Measurements from ENCODE around the gene UNC45A. TPM values are rescaled to one million over a fixed set of nuclear protein-coding genes. Genes with fewer than 3 reads are reported as not detected.
A peak's percentile ranks its signal among the peaks of the same experiment; 100 is the strongest.

UNC45A gene
- polyA plus RNA-seq, 1 donor = 27.1 TPM

DNA sequence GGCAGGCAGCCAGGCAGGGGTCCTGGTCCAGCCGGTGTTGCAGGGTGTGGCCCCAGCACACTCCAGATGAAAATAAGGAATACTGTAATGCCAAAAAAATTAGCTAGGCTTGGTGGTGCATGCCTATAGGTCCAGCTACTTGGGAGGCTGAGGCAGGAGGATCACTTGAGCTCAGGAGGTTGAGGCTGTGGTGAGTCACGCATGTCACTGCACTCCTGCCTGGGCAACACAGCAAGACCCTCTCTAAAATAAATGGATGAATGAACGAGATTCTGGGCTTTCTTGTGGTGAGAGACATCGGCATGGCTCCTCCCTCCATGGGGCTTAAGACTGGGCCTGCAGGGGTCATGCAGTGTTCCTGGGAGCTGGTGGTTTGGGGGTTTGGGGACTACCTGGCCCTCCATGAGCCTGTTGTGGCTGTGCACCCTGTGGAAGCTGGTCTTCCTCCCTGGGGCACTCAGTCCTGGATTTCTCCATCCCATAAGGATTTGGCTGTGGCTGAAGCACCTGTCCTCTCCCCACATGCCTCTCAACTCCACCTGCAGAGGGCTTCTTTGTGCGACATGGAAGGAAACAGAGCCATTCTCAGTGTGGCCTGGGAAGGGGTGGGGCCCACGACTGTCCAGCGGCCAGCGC, 12.0 kb downstream of the UNC45A start:
- DNase-seq = no peak

DNA sequence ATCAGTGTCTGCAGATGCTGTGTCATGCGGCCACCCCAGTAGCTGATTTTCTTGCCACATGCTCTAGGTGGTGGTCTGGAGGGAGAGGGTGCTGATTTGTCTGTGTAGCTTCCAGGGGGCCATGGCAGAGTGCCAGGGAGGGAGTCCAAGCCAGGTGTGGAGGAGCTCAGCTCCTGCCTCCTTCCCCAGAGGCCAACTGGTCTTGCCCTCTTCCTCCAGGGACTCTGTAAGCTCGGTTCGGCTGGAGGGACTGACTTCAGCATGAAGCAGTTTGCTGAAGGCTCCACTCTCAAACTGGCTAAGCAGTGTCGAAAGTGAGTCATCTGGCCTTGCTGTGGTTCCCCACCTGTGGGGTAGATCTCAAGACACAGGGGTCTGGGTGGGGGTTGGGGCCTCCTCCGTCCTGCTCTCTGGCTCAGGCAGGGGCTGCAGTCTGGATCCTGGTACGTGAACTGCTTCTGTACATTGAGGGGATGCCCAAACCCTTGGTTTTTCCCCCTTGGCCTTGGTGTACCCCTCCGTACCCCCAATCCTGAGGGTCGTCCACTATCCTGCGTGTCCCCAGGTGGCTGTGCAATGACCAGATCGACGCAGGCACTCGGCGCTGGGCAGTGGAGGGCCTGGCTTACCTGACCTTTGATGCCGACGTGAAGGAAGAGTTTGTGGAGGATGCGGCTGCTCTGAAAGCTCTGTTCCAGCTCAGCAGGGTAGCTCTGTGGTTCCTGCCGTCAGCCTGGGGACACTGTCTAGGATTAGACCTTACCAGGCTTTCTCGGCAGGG, 12.7 kb downstream of the UNC45A start:
- DNase-seq = no peak

DNA sequence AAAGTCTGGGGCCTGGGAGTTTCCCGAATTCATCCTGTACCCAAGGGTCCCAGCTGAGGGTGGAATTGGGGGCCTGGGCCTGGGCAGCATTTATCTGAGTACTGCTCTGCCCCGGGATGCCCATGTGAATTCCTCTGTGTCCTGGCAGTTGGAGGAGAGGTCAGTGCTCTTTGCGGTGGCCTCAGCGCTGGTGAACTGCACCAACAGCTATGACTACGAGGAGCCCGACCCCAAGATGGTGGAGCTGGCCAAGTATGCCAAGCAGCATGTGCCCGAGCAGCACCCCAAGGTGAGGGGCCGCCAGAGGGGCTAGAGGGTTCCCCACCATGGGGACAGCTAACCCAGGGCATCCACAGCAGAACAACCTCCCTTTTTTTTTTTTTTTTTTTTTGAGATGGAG, 13.4 kb downstream of the UNC45A start:
- no peak for DNase-seq

DNA sequence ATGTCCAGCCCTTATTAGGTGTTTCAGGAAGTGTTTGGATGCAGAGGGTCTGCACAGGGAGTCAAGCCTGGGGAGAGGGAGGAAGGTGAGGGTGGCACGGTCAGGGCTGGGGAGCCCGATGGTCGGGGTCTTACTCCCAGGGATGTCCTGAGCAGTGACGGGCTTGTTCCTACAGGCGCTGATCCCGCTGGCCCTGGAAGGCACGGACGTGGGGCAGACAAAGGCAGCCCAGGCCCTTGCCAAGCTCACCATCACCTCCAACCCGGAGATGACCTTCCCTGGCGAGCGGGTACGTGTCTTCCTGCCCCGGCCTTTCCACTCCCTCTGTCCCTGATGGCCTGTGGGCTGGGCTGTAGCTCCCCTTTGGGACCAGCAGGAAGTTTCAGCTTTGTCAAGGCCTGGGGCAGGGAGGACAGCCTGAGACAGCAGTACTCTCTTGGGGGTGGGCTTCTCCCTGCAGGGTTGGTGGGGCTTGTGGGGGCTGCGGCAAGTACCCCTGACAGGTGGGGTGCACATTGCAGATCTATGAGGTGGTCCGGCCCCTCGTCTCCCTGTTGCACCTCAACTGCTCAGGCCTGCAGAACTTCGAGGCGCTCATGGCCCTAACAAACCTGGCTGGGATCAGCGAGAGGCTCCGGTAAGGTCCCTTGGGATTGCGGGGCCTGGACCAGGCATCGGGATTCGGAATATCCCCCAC, 15.0 kb downstream of the UNC45A start:
- no peak for DNase-seq

DNA sequence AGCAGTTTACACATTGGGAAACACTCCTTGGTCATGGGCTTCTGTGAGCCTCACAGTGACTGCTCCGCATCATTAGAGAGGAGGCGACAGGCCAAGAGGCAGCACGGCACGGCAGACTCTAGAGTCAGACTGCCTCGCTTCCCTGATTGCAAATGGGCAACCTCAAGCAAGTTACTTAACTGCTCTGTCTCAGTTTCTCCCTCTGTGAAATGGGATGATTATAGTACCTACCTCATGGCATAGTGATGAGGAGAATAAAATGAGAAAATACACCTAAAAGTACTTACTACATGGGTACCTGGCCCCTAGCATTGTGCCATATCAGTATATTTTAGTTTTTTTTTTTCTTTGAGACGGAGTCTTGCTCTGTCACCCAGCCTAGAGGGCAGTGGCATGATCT, 15.6 kb downstream of the UNC45A start:
- DNase-seq = no peak

DNA sequence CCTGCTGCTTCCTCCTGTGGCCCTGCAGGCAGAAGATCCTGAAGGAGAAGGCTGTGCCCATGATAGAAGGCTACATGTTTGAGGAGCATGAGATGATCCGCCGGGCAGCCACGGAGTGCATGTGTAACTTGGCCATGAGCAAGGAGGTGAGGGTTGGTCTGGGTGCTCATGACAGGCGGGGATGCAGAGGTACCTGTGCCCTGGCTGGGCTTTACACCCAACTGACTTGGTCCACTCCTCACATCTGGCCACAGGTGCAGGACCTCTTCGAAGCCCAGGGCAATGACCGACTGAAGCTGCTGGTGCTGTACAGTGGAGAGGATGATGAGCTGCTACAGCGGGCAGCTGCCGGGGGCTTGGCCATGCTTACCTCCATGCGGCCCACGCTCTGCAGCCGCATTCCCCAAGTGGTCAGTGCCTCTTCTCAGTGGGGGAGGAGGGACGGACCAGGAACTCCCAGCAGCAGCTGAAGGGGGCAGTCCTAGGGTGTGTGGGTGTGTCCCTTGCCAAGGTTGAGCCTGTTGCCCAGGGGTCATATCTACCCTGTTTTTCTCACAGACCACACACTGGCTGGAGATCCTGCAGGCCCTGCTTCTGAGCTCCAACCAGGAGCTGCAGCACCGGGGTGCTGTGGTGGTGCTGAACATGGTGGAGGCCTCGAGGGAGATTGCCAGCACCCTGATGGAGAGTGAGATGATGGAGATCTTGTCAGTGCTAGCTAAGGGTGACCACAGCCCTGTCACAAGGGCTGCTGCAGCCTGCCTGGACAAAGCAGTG, 18.0 kb downstream of the UNC45A start:
- DNase-seq = no peak

DNA sequence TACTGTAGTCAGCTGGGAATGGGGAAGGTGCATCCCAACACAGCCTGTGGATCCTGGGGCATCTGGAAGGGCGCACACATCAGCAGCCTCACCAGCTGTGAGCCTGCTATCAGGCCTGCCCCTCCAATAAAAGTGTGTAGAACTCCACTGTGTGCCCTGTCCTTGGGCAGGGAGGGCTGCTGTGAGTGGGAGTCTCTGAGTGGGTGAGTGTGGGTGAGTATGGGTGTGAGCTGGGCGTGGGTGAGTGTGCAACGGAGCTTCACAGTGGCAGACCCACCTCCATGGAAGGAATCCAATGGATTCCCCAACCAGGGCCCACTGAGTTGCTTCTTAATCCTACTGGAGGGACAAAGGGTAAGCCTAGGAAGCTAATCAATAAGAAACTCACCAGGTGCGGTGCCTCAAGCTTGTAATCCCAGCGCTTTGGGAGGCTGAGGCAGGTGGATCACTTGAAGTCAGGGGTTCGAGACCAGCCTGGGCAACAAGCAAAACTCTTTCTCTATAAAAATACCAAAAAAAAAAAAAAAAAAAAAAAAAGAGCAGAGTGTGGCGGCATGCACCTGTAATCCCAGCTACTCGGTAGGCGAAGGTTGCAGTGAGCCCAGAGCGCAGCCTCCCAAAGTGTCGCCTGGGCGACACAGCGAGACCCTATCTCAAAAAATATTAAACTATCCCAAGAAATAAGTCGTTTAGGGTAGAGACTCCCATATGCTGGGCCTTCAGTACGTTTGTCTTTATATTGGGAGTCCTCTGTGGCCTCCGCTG, 19.0 kb downstream of the UNC45A start:
- no peak for DNase-seq

DNA sequence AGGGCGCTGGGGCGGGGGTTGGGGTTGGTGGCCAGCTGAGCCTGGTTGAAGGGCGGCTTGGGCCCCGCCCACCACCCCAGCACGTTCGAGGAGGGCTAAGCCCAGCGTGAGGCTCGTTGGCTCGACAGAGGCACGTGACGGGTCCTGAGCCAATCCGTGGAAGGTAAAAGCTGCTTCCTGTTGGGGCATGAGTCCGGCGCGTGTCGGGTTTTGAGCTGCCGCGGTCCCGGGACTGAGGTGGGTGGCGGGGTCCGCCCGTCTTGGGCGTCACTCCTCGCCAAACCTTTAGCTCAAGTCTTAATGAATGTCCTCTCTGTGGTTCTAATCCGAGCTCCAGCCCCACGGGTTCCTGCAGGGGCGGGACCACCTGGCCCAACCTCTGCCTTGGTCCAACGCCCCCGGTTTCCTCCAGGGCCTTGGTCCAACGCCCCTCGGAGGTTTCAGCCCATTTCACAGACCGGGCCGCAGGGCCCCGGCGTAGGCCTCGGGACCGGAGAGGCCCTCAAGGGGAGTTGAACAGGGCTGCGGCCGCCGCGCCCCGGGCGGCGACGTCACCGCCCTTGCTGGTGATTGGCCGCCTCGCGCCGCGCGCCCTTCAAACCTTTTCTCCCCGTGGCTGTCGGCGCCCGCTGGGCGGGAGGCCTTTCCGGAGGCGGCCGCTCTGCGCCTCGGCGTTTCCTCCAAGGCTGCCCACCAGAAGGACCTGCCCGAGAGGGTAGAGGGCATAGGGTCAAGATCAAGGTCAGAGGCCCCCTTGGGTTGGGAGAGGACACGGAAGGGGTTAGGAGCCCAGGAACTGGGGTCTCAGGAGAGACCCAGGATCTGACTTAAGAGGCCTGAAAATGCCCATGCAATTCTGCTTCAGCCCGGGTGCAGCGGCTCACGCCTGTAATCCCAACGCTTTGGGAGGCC, 19.9 kb downstream of the UNC45A start, which contains the start of gene RCCD1:
RCCD1 (plus strand) TSS at position 173 of the 912 bp plus-strand sequence. CDS start 1,851 bp downstream, outside the sequence.
- peak; percentile 94 for DNase-seq

DNA sequence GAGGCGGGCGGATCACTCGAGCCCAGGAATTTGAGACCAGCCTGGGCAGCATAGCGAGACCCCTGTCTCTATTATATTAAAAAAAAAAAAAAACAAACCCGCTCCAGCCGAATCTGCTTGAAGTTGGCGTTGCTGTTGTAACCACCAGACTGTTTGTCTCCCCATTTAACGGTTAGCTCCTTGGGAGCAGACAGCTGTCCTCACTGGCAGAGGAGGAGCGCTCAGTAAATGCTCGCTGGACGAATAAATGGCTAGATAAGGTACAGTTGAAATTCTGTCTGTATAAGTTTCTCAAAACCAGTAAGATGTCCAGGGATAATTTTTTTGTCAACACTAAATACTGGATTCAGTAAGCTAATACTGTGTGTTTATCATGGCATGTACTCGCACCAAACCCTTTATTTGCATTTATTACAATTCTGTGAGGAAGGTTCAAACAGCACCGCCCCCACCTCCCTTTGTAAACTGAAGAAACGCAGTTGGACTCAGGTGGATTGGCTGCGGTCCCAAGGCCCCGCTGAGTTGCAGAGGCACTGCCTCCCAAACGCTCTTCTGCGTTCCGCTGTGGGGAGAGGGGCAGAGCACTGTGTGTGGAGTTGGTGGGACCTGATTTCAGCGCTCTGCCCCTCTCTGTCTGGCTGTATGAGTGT, 20.7 kb downstream of the UNC45A start:
- no peak for DNase-seq

DNA sequence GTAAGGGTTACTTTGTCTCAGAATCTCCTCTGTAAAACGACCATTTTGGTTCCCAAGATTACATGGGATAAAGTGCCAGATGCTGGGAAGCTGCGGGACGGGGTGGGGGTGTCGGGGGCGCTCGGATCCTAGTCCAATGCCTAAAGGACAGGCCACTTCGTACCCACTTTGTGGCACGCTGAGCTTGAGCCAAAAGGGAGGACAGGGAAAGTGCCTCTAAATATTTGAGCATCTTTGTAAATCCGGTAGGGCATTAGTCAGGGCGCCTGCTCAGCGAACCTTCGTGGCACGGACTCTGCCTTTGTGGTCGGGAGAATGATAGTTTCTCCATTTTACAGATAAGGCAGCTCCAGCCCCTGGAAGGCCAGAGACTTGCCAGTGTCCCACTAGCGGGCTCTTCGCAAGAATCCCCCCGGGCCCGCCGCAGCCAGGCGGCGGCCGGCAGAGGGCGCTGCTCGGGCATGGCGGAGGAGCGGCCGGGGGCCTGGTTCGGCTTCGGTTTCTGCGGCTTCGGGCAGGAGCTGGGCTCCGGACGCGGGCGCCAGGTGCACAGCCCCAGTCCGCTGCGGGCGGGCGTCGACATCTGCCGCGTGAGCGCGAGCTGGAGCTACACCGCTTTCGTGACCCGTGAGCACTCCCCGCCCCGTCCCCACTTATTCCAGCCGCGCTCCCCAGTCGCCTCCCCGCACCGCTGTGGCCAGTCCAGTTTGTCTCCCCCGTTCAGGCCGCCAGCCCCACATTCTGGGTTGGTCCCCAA, 21.4 kb downstream of the UNC45A start:
- DNase-seq = peak; percentile 82

DNA sequence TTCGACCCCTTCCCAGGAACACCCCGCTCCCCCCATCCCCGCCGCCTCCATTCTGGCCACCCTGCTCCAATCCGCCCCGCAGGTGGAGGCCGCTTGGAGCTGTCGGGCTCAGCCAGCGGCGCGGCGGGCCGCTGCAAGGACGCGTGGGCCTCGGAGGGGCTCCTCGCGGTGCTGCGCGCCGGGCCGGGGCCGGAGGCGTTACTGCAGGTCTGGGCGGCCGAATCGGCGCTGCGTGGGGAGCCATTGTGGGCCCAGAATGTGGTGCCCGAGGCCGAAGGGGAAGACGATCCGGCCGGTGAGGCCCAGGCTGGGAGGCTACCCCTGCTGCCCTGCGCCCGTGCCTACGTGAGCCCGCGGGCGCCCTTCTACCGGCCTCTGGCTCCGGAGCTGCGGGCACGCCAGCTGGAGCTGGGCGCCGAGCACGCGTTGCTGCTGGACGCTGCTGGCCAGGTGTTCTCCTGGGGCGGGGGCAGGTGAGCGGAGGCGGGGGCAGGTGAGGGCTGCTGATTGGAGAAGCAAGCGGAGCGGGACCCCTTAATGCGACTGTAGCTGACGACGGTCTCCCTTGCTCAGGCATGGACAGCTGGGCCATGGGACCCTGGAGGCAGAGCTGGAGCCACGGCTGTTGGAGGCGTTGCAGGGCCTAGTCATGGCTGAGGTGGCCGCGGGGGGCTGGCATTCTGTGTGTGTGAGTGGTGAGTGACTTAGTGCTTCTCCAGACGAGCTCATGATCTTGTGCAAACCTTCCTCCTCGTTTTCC, 22.1 kb downstream of the UNC45A start:
- no peak for DNase-seq

DNA sequence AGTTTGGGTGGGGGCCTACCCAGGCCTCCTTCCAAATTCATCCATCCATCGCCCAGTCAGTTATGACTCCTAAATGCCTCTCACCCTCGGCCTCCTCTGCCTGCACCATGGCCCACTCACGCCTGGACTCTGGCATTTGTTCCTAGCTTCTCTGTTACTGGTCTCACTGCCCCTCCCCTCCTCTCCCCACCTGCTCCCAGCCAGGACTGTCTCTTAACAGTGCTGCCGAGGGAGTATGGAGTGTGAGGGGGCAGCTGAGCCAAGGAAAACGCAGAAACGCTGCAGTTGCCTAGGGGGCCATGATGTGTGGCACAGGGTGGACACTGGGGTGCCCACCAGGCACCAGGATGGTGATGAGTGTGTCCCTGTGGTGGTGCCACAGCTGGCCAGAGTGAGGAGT, 22.7 kb downstream of the UNC45A start:
- no peak for DNase-seq

DNA sequence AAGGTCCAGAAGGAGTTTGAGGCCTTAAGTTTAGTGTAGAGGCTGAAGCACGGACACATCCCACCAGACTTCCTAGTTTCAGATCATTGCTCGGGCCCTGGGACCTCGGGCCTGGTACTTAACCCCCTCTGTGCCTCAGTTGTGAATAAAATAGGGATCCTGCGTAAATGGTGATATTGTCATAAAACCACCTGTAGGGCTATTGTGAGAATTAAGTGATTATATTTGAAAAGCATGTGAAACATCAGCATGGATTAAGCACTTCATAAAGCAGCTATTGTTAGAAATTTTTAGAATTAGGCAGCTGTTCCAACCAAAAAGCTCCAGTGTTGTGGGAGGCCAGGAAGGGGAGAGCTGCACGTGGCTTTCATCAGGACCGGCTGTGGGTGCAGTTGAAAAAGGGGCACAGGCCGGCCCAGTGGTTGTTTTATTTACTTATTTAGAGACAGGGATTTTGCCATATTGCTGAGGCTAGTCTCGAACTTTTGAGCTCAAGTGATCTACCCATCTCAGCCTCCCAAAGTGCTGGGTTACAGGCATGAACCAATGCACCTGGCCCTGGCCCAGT, 24.0 kb downstream of the UNC45A start:
- no peak for DNase-seq

DNA sequence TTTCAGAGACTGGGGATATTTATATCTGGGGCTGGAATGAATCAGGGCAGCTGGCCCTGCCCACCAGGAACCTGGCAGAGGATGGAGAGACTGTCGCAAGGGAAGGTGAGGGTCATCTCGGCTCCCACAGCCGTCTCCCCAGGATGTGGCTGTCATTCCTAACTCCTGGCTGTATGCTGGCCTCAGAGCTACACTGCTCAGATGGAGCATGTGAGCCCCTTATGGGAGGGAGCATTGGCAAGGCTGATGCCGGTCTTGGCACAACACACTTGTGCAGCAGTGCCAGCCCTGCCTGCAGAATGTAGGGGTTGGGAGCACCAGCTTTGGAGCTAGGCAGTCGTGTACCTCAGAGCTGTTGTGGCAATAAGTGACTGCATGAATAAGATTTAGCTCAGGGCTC, 24.8 kb downstream of the UNC45A start:
- peak; percentile 54 for DNase-seq

DNA sequence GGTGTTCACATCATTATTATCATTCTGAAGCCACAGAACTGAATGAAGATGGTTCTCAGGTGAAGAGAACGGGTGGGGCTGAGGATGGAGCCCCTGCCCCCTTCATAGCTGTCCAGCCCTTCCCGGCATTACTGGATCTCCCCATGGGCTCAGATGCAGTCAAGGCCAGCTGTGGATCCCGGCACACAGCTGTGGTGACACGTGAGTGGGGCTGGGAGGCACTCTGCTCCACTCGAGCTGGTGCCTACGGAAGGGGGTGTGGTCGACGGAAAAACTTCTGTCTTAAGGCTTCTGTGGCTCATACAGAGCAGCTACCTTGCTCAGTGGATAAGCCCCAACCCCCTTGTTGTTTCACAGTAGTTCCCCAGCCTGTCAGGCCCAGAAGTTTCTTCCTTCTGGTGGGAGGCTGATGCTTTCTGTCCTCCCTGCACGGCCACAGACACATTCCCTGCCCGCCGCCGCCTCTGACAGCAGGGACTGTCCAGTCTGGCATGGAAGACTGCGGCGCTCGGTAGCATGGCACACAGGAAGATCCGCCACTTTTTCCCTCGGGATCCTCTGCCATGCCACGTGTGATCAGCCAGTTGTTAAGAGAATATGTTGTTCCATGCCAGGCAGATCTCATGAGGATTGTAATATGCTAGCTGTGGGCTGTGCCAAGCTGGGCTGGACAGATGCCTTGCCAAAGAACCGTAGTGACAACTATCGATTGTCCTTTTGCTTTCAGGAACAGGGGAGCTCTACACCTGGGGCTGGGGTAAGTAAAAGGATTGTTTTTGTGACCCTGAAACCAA, 25.4 kb downstream of the UNC45A start:
- no peak for DNase-seq

DNA sequence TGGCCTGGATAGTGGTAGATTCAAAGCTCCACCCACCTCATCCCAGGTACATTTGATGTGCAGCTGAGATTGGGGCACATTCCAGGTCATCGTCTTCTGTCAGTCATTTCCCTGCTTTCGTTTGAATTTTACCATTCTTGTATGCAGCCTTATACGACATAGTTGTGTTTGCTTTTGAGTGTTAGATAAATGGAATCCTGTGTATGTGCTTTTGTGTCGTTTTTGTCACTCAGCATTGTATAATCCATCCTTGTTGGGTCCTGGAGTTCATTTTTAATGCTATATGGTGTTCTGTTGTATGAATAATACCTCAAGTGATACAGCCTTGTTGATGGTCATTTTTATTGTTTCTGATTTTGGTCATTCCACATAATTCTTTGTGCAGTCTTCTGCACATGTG, 26.9 kb downstream of the UNC45A start:
- no peak for DNase-seq

DNA sequence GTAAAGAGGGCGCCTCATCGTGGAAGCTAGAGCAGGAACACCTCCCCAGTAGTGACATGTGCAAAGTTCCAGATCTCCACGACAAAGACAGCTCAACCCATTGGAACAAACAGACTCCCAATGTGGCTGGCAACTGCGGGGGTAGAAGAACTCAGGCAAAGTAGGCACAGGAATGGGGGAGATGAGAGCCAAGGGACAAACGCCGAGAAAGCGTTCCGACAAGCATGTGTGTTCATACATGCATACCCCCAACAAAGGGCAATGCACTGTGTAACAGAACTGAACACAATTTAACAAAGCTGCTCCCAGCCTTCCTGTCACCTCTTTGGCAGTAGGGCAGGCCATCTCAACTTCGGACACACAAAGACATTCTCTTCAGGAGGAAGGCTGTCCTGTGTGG, 31.2 kb downstream of the UNC45A start:
- no peak for DNase-seq

DNA sequence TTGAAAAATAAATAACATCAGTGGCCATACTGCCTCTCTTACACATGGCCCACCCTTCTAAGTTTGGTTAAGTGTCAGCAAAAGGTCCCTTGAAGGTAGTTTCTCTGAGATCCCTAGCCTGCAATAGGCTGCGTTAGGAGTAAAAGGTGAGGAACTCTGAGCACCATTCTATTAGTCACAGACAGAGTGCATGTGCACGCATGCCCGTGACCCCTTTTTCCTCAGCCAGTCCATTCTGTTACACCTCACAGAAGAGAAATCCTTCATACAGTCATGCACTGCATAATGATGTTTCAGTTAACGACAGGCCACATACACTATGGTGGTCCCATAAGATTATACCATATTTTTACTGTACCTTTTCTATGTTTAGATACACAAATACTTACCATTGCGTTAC, 32.1 kb downstream of the UNC45A start:
- no peak for DNase-seq
